GM19193 (cell line): Measurements from ENCODE around the gene VAMP7.

Experiments
- POLR2A ChIP-seq: IDR thresholded peaks from 4 replicates; pipeline ENCODE4 v1.6.1; 2011; ENCODE audit not compliant: insufficient read depth, insufficient read length; ENCODE audit errors: extremely low read depth

Gene VAMP7

GRCh38 chrX:155881158-155881993 lies at the start of gene VAMP7:
TSS of gene VAMP7 (plus strand) at chrX:155881345. CDS start at chrX:155889467, 8,122 bp downstream.
- TF ChIP-seq POLR2A = peak; percentile 88

GRCh38 chrX:155841232-155841631 lies 39.9 kb upstream of the VAMP7 start:
- TF ChIP-seq POLR2A = no peak

- TF ChIP-seq POLR2A = no peak
These were observed 23.6 kb upstream of the VAMP7 start for GRCh38 chrX:155857561-155857960.

DNA sequence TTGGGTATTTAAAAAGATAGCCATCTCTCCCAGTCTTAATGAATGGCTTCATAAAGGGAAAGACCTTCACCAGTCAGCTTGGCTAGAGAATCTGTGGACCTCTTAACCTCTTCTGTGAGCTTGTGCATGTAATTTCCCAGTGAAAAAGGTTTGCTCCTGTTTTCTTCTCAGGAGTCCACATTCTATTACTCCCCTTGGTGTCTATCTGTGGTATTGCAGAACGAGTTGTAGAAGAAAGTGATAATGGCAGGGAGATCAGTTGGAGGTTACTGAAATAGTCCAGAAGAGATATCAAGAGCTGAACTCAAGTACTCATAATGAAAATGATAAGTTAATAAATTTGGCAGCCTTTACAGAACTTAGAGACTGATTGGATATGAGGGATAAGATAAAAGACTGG lies 16.5 kb upstream of the VAMP7 start:
- no peak for TF ChIP-seq POLR2A

DNA sequence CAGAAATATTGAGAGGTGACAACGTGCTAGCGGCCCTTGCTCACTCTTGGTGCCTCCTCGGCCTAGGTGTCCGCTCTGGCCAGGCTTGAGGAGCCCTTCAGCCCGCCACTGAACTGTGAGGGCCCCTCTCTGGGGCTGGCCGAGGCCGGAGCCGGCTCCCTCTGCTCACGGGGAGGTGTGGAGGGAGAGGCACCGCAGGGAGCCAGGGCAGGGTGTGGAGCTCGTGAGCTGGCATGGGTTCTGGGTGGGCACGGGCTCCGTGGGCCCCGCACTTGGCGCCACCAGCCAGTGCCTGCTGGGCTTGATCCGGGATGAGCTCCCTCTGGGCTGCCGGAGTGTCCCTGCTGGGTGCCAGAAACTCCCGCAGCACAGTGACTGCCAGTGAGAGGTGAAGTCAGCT lies 16.0 kb upstream of the VAMP7 start:
- TF ChIP-seq POLR2A = no peak

GRCh38 chrX:155867821-155868220 lies 13.3 kb upstream of the VAMP7 start:
- no peak for TF ChIP-seq POLR2A

DNA sequence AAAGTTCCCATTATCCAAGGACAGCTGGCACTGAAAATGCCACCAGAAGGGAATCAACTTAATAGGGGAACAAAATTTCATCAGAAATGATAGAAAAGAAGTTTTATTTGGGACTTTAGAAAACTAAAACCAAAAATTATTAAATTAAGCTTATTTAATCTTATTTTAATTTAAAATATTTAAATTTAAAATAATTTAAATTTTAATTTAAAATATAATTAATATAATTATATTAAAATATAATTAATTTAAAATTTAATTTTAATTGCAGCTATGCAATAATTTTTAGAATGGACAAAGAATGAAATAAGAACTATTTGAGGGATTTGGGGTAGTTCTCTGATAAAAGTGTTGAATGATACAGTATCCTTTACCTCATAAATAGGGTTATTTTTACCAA lies 10.2 kb upstream of the VAMP7 start:
- no peak for TF ChIP-seq POLR2A

GRCh38 chrX:155871934-155872333 lies 9.2 kb upstream of the VAMP7 start:
- TF ChIP-seq POLR2A = no peak

- TF ChIP-seq POLR2A = no peak
These were observed 8.0 kb upstream of the VAMP7 start for GRCh38 chrX:155873188-155873587.

DNA sequence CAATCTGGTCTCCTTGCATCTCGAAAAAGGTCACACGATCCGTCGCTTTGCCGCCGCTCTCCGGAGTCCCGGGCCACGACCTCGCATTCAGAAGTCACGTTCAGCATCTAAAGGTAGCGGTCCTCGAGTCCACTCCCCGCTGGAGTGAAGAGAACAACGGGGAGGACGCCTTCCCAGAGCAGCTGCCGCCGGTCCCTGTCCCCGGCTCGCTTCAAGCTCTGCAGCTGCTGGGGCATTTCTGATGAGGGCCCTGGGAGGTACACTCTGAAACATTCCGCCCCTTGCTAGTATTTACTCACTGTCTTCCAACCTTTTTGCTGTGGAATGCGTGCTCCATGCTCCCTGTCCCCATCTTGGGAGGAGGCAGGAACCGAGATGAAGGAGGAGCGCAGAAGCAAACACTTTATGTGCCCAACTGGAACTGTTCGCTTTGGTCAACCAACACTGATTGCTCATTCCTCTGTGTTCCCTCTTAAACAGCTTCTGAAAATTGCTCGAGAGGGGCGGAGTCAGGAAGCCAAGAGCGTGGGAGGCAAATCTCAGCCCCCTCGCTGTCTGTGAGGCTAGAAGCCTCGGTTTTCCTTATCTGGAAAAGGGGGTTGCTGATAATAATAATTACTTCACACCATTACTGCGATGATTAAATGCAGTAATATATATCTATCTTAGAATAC lies 6.4 kb upstream of the VAMP7 start:
- TF ChIP-seq POLR2A = no peak

- no peak for TF ChIP-seq POLR2A
These were observed 4.4 kb upstream of the VAMP7 start for GRCh38 chrX:155876704-155877103.

- TF ChIP-seq POLR2A = no peak
These were observed 3.9 kb upstream of the VAMP7 start for GRCh38 chrX:155877288-155877687.

GRCh38 chrX:155880586-155881157 lies 473 bp upstream of the VAMP7 start:
- TF ChIP-seq POLR2A = no peak

- TF ChIP-seq POLR2A = no peak
These were observed 5.3 kb downstream of the VAMP7 start for GRCh38 chrX:155886409-155886808.

GRCh38 chrX:155888139-155888538 lies 7.0 kb downstream of the VAMP7 start:
- no peak for TF ChIP-seq POLR2A

- TF ChIP-seq POLR2A = no peak
These were observed 8.2 kb downstream of the VAMP7 start for GRCh38 chrX:155889328-155889727.
